ENCODE data around the gene CASTOR1.

DNA sequence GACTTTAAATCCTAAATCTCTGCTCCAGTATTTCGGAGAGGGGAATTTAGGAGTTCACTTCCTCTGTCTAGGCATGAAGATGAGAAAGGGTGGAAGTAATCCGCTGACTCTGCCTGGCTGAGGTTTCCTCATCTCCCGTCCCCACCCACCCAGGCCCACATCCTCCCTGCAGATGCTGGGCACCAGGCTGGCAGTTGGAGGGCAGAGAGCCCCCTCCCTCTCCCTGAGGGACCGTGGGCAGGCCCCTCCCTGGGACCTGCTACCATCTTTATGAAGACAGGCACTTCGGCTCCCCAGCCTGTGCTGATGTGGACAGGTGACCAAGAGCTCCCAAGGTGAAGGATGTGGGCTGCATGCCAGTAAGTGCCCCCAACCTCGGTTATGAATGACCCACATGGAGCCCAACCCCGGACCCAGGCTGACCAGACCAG is 6.7 kb downstream of the CASTOR1 start:
- TF ChIP-seq, protein P1, sequence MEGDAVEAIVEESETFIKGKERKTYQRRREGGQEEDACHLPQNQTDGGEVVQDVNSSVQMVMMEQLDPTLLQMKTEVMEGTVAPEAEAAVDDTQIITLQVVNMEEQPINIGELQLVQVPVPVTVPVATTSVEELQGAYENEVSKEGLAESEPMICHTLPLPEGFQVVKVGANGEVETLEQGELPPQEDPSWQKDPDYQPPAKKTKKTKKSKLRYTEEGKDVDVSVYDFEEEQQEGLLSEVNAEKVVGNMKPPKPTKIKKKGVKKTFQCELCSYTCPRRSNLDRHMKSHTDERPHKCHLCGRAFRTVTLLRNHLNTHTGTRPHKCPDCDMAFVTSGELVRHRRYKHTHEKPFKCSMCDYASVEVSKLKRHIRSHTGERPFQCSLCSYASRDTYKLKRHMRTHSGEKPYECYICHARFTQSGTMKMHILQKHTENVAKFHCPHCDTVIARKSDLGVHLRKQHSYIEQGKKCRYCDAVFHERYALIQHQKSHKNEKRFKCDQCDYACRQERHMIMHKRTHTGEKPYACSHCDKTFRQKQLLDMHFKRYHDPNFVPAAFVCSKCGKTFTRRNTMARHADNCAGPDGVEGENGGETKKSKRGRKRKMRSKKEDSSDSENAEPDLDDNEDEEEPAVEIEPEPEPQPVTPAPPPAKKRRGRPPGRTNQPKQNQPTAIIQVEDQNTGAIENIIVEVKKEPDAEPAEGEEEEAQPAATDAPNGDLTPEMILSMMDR (IDR thresholded peaks at IDR 0.05; ENCODE audit: low read depth, low read length) = no peak
- TF ChIP-seq EZH2phosphoT487 (IDR thresholded peaks at IDR 0.05; ENCODE audit: low read depth) = no peak
